Uterus (tissue), 2 donors: ENCODE measurements around the gene CCDC8.

ENCODE experiments used
- POLR2A ChIP-seq, 2 donors: fragments of 450-650 bp; IDR thresholded peaks; one replicate each; pipeline ENCODE4 v1.6.1; 2016; ENCODE audit warnings: antibody characterized with exemption in 2 of 2, mild to moderate bottlenecking in 1 of 2, moderate library complexity in 1 of 2
- TF ChIP-seq, protein P1 (sequence below), 4 experiments: fragments of 200-600 bp in 2 of 4; fragments of 450-650 bp in 2 of 4; sonication (generic) in 2 of 4; IDR thresholded peaks; one replicate each; pipeline ENCODE4 v1.5.1; 2016 to 2019; ENCODE audit warnings: antibody characterized with exemption in 4 of 4, mild to moderate bottlenecking in 2 of 4, moderate library complexity in 1 of 4

DNA sequence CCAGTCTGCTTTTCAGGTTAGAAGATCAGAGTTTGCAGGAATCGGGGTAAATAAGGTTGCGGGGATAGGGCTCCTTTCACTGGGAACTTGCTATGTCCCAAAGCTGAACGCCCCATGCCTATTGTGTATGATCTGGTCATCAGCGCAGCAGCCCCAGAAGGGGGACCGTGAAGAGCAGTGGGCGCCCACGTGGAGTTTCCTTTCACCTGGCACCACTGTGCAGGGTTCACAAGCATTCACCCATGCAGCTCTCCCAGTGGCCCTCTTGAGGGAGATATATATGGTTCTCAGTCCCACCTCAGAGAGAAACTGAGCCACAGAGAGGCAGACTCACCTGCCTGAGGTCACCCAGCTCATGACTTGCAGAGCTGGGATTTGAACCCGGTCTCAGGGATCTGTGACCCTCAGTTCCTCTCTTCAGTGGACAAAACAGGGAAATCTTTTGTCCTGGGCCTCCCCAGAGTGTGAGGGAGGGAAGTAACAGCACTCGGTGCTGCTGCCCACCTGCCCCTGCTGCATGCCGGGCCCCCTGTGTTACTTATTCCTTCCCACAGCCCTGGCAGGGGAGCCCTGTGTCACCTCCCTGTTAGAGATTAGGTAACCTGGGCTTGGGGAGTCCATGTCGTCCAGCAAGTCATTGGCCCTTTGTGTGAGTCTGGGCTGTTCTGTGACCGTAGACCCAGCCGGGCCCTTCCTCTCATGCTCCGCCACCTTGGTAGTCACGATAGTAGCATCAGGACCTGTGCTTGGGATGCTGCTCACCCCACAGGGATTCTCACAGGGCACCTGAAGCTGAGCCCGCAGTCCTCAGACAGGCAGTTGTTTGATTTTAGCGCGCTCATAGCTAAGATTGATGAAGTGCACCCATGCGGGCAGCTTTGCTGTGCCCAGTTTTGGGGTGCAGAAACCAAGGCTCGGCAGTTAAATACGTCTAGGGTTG, 38.6 kb downstream of the CCDC8 start:
- TF ChIP-seq, protein P1, sequence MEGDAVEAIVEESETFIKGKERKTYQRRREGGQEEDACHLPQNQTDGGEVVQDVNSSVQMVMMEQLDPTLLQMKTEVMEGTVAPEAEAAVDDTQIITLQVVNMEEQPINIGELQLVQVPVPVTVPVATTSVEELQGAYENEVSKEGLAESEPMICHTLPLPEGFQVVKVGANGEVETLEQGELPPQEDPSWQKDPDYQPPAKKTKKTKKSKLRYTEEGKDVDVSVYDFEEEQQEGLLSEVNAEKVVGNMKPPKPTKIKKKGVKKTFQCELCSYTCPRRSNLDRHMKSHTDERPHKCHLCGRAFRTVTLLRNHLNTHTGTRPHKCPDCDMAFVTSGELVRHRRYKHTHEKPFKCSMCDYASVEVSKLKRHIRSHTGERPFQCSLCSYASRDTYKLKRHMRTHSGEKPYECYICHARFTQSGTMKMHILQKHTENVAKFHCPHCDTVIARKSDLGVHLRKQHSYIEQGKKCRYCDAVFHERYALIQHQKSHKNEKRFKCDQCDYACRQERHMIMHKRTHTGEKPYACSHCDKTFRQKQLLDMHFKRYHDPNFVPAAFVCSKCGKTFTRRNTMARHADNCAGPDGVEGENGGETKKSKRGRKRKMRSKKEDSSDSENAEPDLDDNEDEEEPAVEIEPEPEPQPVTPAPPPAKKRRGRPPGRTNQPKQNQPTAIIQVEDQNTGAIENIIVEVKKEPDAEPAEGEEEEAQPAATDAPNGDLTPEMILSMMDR (IDR thresholded peaks at IDR 0.05) = no peak
- no peak for TF ChIP-seq POLR2A (IDR thresholded peaks at IDR 0.05)
